ENCODE data around the gene SLC43A2. TPM values are rescaled to one million over a fixed set of nuclear protein-coding genes. Genes with fewer than 3 reads are reported as not detected.
A peak's percentile ranks its signal among the peaks of the same experiment; 100 is the strongest.

The SLC43A2 gene
- total RNA-seq, 1 donor from 2014 or later = 2.5 TPM

- Mint-ChIP-seq H3K27ac (no peak overlapping the region), H3K9me3 (no peaks in the 10 kb centered on the region), H3K36me3 (ENCODE audit: low read depth) (peaks cover 20% of the 10 kb centered on the region), H3K27me3 (ENCODE audit: insufficient read depth) (peaks cover 10% of the 10 kb centered on the region), H3K4me3 (peak overlapping the region; percentile 42), H3K4me1 (ENCODE audit: low read depth) (peaks cover 41% of the 10 kb centered on the region)
- DNase-seq (ENCODE audit: low spot score) = no peak
- intact Hi-C loops (cut with micrococcal nuclease) = loop anchor here (5.0 kb wide), 2 partner anchors 192 to 292 kb away; no protein-coding TSS in a partner anchor
These were observed 69.3 kb downstream of the SLC43A2 start for GRCh38 chr17:1559047-1560043.

- peaks cover 21% of the 10 kb centered on the region for H3K36me3 Mint-ChIP-seq (ENCODE audit: low read depth)
- no peak overlapping the region for H3K4me3 Mint-ChIP-seq
- H3K27me3 Mint-ChIP-seq (ENCODE audit: insufficient read depth) = peaks cover 5% of the 10 kb centered on the region
- no peak for DNase-seq (ENCODE audit: low spot score)
- H3K4me1 Mint-ChIP-seq (ENCODE audit: low read depth) = peaks cover 33% of the 10 kb centered on the region
- H3K27ac Mint-ChIP-seq = no peak overlapping the region
- no peaks in the 10 kb centered on the region for H3K9me3 Mint-ChIP-seq
- intact Hi-C loops (cut with micrococcal nuclease) = no loop called here
These were observed 70.2 kb downstream of the SLC43A2 start for GRCh38 chr17:1558401-1558800.

GRCh38 chr17:1557355-1558095 is 71.1 kb downstream of the SLC43A2 start:
- H3K36me3 Mint-ChIP-seq (ENCODE audit: low read depth) = peaks cover 21% of the 10 kb centered on the region
- no peak overlapping the region for H3K4me3 Mint-ChIP-seq
- H3K27me3 Mint-ChIP-seq (ENCODE audit: insufficient read depth) = peaks cover 5% of the 10 kb centered on the region
- peaks cover 33% of the 10 kb centered on the region for H3K4me1 Mint-ChIP-seq (ENCODE audit: low read depth)
- peak overlapping the region; percentile 33 for H3K27ac Mint-ChIP-seq
- intact Hi-C loops (cut with micrococcal nuclease) = no loop called here
- DNase-seq (ENCODE audit: low spot score) = no peak
- H3K9me3 Mint-ChIP-seq = no peaks in the 10 kb centered on the region

- intact Hi-C loops (cut with micrococcal nuclease) = no loop called here
- DNase-seq (ENCODE audit: low spot score) = no peak
- H3K4me1 Mint-ChIP-seq (ENCODE audit: low read depth) = peaks cover 24% of the 10 kb centered on the region
- H3K4me3 Mint-ChIP-seq = no peak overlapping the region
- H3K36me3 Mint-ChIP-seq (ENCODE audit: low read depth) = peaks cover 18% of the 10 kb centered on the region
- no peak overlapping the region for H3K27ac Mint-ChIP-seq
- no peaks in the 10 kb centered on the region for H3K9me3 Mint-ChIP-seq
- H3K27me3 Mint-ChIP-seq (ENCODE audit: insufficient read depth) = no peaks in the 10 kb centered on the region
These were observed 72.8 kb downstream of the SLC43A2 start for GRCh38 chr17:1555651-1556471.

- H3K9me3 Mint-ChIP-seq = no peaks in the 10 kb centered on the region
- H3K4me1 Mint-ChIP-seq (ENCODE audit: low read depth) = peaks cover 19% of the 10 kb centered on the region
- no peak overlapping the region for H3K4me3 Mint-ChIP-seq
- peaks cover 27% of the 10 kb centered on the region for H3K36me3 Mint-ChIP-seq (ENCODE audit: low read depth)
- H3K27me3 Mint-ChIP-seq (ENCODE audit: insufficient read depth) = no peaks in the 10 kb centered on the region
- intact Hi-C loops (cut with micrococcal nuclease) = no loop called here
- DNase-seq (ENCODE audit: low spot score) = no peak
- no peak overlapping the region for H3K27ac Mint-ChIP-seq
These were observed 73.7 kb downstream of the SLC43A2 start for GRCh38 chr17:1554751-1555540.

GRCh38 chr17:1553354-1554266 is 75.0 kb downstream of the SLC43A2 start:
- H3K4me3 Mint-ChIP-seq = no peak overlapping the region
- no peak for DNase-seq (ENCODE audit: low spot score)
- H3K27ac Mint-ChIP-seq = no peak overlapping the region
- H3K9me3 Mint-ChIP-seq = no peaks in the 10 kb centered on the region
- H3K36me3 Mint-ChIP-seq (ENCODE audit: low read depth) = peaks cover 30% of the 10 kb centered on the region
- intact Hi-C loops (cut with micrococcal nuclease) = no loop called here
- no peaks in the 10 kb centered on the region for H3K27me3 Mint-ChIP-seq (ENCODE audit: insufficient read depth)
- peaks cover 19% of the 10 kb centered on the region for H3K4me1 Mint-ChIP-seq (ENCODE audit: low read depth)

- H3K9me3 Mint-ChIP-seq = no peaks in the 10 kb centered on the region
- no peaks in the 10 kb centered on the region for H3K27me3 Mint-ChIP-seq (ENCODE audit: insufficient read depth)
- H3K4me1 Mint-ChIP-seq (ENCODE audit: low read depth) = peaks cover 19% of the 10 kb centered on the region
- peaks cover 32% of the 10 kb centered on the region for H3K36me3 Mint-ChIP-seq (ENCODE audit: low read depth)
- intact Hi-C loops (cut with micrococcal nuclease) = no loop called here
- DNase-seq (ENCODE audit: low spot score) = no peak
- H3K4me3 Mint-ChIP-seq = no peak overlapping the region
- no peak overlapping the region for H3K27ac Mint-ChIP-seq
These were observed 75.7 kb downstream of the SLC43A2 start for GRCh38 chr17:1552932-1553331.

GRCh38 chr17:1551741-1552140 is 76.9 kb downstream of the SLC43A2 start:
- no peak overlapping the region for H3K27ac Mint-ChIP-seq
- no peaks in the 10 kb centered on the region for H3K27me3 Mint-ChIP-seq (ENCODE audit: insufficient read depth)
- peaks cover 28% of the 10 kb centered on the region for H3K36me3 Mint-ChIP-seq (ENCODE audit: low read depth)
- no peak overlapping the region for H3K4me3 Mint-ChIP-seq
- no peaks in the 10 kb centered on the region for H3K9me3 Mint-ChIP-seq
- peaks cover 10% of the 10 kb centered on the region for H3K4me1 Mint-ChIP-seq (ENCODE audit: low read depth)
- intact Hi-C loops (cut with micrococcal nuclease) = no loop called here
- no peak for DNase-seq (ENCODE audit: low spot score)

GRCh38 chr17:1548032-1548431 is 80.6 kb downstream of the SLC43A2 start:
- Mint-ChIP-seq H3K27me3 (ENCODE audit: insufficient read depth) (no peaks in the 10 kb centered on the region), H3K4me1 (ENCODE audit: low read depth) (no peaks in the 10 kb centered on the region), H3K27ac (no peak overlapping the region), H3K36me3 (ENCODE audit: low read depth) (peaks cover 28% of the 10 kb centered on the region), H3K9me3 (no peaks in the 10 kb centered on the region), H3K4me3 (no peak overlapping the region)
- intact Hi-C loops (cut with micrococcal nuclease) = no loop called here
- DNase-seq (ENCODE audit: low spot score) = no peak

- Mint-ChIP-seq H3K4me3 (no peak overlapping the region), H3K4me1 (ENCODE audit: low read depth) (peaks cover under 1% of the 10 kb centered on the region), H3K9me3 (no peaks in the 10 kb centered on the region), H3K27me3 (ENCODE audit: insufficient read depth) (no peaks in the 10 kb centered on the region), H3K27ac (no peak overlapping the region), H3K36me3 (ENCODE audit: low read depth) (peaks cover 27% of the 10 kb centered on the region)
- no peak for DNase-seq (ENCODE audit: low spot score)
- intact Hi-C loops (cut with micrococcal nuclease) = no loop called here
These were observed 82.2 kb downstream of the SLC43A2 start for GRCh38 chr17:1546292-1546922.

GRCh38 chr17:1545618-1546017 is 83.0 kb downstream of the SLC43A2 start:
- Mint-ChIP-seq H3K27me3 (ENCODE audit: insufficient read depth) (no peaks in the 10 kb centered on the region), H3K9me3 (no peaks in the 10 kb centered on the region), H3K36me3 (ENCODE audit: low read depth) (peaks cover 28% of the 10 kb centered on the region), H3K27ac (no peak overlapping the region), H3K4me3 (no peak overlapping the region), H3K4me1 (ENCODE audit: low read depth) (peaks cover 5% of the 10 kb centered on the region)
- no peak for DNase-seq (ENCODE audit: low spot score)
- intact Hi-C loops (cut with micrococcal nuclease) = no loop called here
